ENCODE data around the gene THEMIS.

DNA sequence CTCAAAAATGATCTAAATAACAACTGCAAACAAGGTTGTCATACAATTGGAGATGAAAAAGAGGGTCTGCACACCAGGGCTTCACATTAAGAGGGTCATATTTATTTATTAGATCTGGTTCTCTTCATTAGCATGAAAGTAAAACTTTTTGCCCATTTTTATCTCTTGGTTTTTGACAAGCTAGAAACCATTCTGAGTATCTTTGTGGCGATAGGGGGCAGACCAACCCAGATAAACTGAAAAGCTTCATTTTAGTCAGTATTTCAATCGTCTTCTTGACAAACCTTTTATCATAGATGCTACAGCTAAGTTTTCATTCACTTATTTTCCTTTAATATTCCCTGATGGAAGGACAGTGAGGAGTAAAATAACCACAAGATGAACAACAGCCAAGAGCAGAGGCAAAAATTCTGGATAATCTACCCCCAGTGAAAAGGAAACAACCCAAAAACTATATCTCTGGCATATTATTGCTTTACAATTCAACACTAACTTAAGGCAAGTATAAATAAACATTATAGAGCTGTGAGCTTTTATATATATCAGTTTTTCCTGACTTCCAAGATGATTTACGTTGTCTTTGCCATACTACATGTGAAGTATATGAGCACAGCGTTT, 45.2 kb downstream of the THEMIS start:
- TF ChIP-seq, protein P1, sequence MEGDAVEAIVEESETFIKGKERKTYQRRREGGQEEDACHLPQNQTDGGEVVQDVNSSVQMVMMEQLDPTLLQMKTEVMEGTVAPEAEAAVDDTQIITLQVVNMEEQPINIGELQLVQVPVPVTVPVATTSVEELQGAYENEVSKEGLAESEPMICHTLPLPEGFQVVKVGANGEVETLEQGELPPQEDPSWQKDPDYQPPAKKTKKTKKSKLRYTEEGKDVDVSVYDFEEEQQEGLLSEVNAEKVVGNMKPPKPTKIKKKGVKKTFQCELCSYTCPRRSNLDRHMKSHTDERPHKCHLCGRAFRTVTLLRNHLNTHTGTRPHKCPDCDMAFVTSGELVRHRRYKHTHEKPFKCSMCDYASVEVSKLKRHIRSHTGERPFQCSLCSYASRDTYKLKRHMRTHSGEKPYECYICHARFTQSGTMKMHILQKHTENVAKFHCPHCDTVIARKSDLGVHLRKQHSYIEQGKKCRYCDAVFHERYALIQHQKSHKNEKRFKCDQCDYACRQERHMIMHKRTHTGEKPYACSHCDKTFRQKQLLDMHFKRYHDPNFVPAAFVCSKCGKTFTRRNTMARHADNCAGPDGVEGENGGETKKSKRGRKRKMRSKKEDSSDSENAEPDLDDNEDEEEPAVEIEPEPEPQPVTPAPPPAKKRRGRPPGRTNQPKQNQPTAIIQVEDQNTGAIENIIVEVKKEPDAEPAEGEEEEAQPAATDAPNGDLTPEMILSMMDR (IDR thresholded peaks at IDR 0.05) = peak in 5 of 6 experiments; percentile 26 to 57 (median 44)
- TF ChIP-seq POLR2A (IDR thresholded peaks at IDR 0.05) = no peak
